ENCODE data around the gene OR1M1.

GRCh38 chr19:9057505-9058258, 29.2 kb upstream of the OR1M1 start:
- TF ChIP-seq CTCF (IDR thresholded peaks at IDR 0.05; ENCODE audit: poor library complexity) (no peak), EZH2 (IDR thresholded peaks at IDR 0.05; ENCODE audit: borderline replicate concordance) (no peak)
